Upper lobe of left lung (tissue), 6 donors: ENCODE data around the gene WDR47. TPM values are rescaled to one million over a fixed set of nuclear protein-coding genes. Genes with fewer than 3 reads are reported as not detected.
"Not testable (repeated sequence)": the region's sequence is repeated elsewhere in the genome, so short reads cannot be mapped to it uniquely, and the experiment has no call there.

ENCODE experiments used
- ATAC-seq, 2 donors: fragments of 200-7000 bp; cut with Tn5 transposase; one replicate each; pipeline ENCODE4 v1.9.1; 2022; ENCODE audit warnings: mild to moderate bottlenecking in 2 of 2, moderate library complexity in 2 of 2; ENCODE audit not compliant: low FRiP score in 2 of 2
- DNase-seq, 2 donors: peaks; one replicate each; pipeline ENCODE4 v3.0.0-alpha.2; 2019 to 2020
- H3K27ac ChIP-seq, 4 donors: fragments of 200-600 bp; sonication (generic); one replicate each; pipeline ENCODE4 v1.5.1; 2016 to 2019
- H3K27me3 ChIP-seq, 4 donors: fragments of 200-600 bp; sonication (generic); one replicate each; pipeline ENCODE4 v1.5.1; 2017 to 2019
- H3K36me3 ChIP-seq, 4 donors: fragments of 200-600 bp; sonication (generic); one replicate each; pipeline ENCODE4 v1.5.1; 2016 to 2019
- H3K4me1 ChIP-seq, 4 donors: fragments of 200-600 bp; sonication (generic); one replicate each; pipeline ENCODE4 v1.5.1; 2018 to 2019
- H3K4me3 ChIP-seq, 4 donors: fragments of 200-600 bp; sonication (generic); one replicate each; pipeline ENCODE4 v1.5.1; 2017 to 2019; ENCODE audit warnings: mild to moderate bottlenecking in 2 of 4, moderate library complexity in 1 of 4
- H3K9me3 ChIP-seq, 4 donors: fragments of 200-600 bp; sonication (generic); one replicate each; pipeline ENCODE4 v1.5.1; 2018 to 2019
- EP300 ChIP-seq, 4 donors: sonication (generic); formaldehyde crosslinking; IDR thresholded peaks; one replicate each; pipeline ENCODE4 v1.5.1; 2017; ENCODE audit warnings: antibody characterized with exemption in 4 of 4, control low read depth in 2 of 4
- POLR2A ChIP-seq, 4 donors: fragments of 450-650 bp; IDR thresholded peaks; one replicate each; pipeline ENCODE4 v1.5.1; 2016 to 2017; ENCODE audit warnings: antibody characterized with exemption in 4 of 4, mild to moderate bottlenecking in 2 of 4
- POLR2AphosphoS5 ChIP-seq, 2 donors: sonication (generic); formaldehyde crosslinking; IDR thresholded peaks; one replicate each; pipeline ENCODE4 v1.5.1; 2017; ENCODE audit warnings: antibody characterized with exemption in 2 of 2
- WGBS, 2 donors: methylation state at CpG; one replicate each; pipeline ENCODE4 v1.1.5; 2017 to 2018; 5-methylcytosine and 5-hydroxymethylcytosine counted together
- small RNA-seq, 4 donors: library from RNA; depleted of rRNA; stranded (forward); fragments of <200 nt; gene quantifications; one replicate each; pipeline ENCODE3, GENCODE V24; 2016
- total RNA-seq, 6 donors: library from RNA; depleted of rRNA in 4 of 6; stranded (reverse); fragments of >200 nt in 4 of 6; gene quantifications; one replicate each; pipeline versions ENCODE4 v1.1.0 to v1.2.1, GENCODE V29; 2016 to 2021
- TF ChIP-seq, protein P1 (sequence below), 6 experiments: fragments of 450-650 bp in 4 of 6; fragments of 200-600 bp in 2 of 6; sonication (generic) in 2 of 6; IDR thresholded peaks; one replicate each; pipeline ENCODE4 v1.5.1; 2016 to 2019; ENCODE audit warnings: antibody characterized with exemption in 6 of 6
- donor health status: DM: no; HTN: no; CAD: no; lungs with moderate emphysema.
- donor health status: DM: no; HTN: yes; CAD: no; lungs with severe emphysema.

The WDR47 gene
- total RNA-seq, 6 donors from 2014 or later: 5.2 to 21.0 (median 13.9) TPM

DNA sequence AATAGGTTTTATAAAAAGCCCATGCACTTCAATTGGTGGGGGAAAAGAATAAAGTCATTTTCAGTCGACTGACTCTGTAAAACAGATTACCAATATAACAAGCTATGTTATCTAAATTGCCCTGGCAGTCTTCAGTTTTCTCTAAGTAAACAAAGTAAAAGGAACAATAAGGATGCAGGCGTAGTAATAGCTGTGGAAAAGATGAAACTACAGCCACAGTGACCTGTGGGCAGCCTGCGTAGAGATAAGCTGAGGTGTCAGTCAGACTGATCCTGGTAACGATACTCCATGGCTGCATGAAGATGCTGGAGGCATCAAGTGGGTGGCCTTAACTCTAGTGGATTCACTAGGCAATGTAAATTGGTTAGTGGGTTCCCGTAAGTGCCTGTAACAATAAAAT is 108.0 kb downstream of the WDR47 start:
- Histone ChIP-seq H3K4me3 (no peak overlapping the region), H3K27ac (no peak overlapping the region), H3K36me3 (peaks cover 32 to 98% (median 68%) of the 10 kb centered on the region in 4 donors), H3K4me1 (no peaks in the 10 kb centered on the region), H3K9me3 (no peaks in the 10 kb centered on the region), H3K27me3 (no peaks in the 10 kb centered on the region)
- WGBS, 2 donors: 91 to 93% methylated on average over 5 of the region's 5 CpGs
- TF ChIP-seq EP300 (IDR thresholded peaks at IDR 0.05) (no peak), POLR2AphosphoS5 (IDR thresholded peaks at IDR 0.05) (no peak), POLR2A (IDR thresholded peaks at IDR 0.05) (no peak)
- TF ChIP-seq, protein P1, sequence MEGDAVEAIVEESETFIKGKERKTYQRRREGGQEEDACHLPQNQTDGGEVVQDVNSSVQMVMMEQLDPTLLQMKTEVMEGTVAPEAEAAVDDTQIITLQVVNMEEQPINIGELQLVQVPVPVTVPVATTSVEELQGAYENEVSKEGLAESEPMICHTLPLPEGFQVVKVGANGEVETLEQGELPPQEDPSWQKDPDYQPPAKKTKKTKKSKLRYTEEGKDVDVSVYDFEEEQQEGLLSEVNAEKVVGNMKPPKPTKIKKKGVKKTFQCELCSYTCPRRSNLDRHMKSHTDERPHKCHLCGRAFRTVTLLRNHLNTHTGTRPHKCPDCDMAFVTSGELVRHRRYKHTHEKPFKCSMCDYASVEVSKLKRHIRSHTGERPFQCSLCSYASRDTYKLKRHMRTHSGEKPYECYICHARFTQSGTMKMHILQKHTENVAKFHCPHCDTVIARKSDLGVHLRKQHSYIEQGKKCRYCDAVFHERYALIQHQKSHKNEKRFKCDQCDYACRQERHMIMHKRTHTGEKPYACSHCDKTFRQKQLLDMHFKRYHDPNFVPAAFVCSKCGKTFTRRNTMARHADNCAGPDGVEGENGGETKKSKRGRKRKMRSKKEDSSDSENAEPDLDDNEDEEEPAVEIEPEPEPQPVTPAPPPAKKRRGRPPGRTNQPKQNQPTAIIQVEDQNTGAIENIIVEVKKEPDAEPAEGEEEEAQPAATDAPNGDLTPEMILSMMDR (IDR thresholded peaks at IDR 0.05): no peak
- ATAC-seq: no peak
- no peak for DNase-seq

DNA sequence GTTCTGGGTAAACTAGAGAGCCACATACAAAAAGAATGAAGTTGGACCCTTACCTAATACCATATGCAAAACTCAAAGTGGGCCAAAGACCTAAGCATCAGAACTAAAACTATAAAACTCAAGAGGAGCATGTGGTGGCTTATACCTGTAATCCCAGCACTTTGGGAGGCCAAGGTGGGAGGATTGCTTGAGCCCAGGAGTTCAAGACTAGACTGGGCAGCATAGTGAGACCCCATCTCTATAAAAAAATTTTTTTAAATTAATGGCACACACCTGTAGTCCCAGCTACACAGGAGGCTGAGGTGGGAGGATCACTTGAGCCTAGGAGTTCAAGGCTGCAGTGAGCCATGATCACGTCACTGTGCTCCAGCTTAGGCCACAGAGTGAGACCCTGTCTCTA is 114.3 kb downstream of the WDR47 start:
- H3K36me3 ChIP-seq: peaks cover 29 to 99% (median 60%) of the 10 kb centered on the region in 4 donors

DNA sequence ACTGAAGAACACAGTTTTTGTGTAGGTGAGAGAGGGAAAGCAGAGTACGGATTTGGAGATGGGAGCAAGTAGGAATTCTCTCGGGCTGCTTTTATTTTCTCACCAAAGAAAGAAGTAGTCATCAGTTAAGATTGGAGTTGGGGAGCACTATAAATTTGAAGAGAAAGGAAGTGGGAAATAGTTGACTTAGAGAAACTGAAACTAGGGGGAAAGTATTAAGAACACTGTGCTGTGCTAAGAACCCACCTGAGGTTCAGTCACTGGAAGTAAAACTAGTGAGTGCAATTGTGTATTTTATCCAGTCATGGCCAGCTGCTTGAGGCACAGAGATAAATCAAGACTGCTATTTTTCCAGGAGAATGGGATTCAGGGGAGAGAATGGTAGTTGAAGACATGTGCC is 116.0 kb downstream of the WDR47 start:
- no peak overlapping the region for H3K4me3 ChIP-seq
- H3K27me3 ChIP-seq: no peaks in the 10 kb centered on the region
- no peak for TF ChIP-seq POLR2A (IDR thresholded peaks at IDR 0.05)
- TF ChIP-seq EP300 (IDR thresholded peaks at IDR 0.05): no peak
- no peak for TF ChIP-seq POLR2AphosphoS5 (IDR thresholded peaks at IDR 0.05)
- TF ChIP-seq, protein P1 (IDR thresholded peaks at IDR 0.05): no peak
- H3K9me3 ChIP-seq: no peaks in the 10 kb centered on the region
- WGBS, 2 donors: 90 to 96% methylated on average over 2 of the region's 2 CpGs
- peaks cover 20 to 88% (median 45%) of the 10 kb centered on the region in 4 donors for H3K36me3 ChIP-seq
- H3K27ac ChIP-seq: no peak overlapping the region
- ATAC-seq (no peak), DNase-seq (no peak)
- no peaks in the 10 kb centered on the region for H3K4me1 ChIP-seq

More for the DNA sequence above, 114.3 kb downstream of the WDR47 start:
- ATAC-seq, H3K27me3 ChIP-seq, H3K4me3 ChIP-seq, H3K4me1 ChIP-seq, H3K9me3 ChIP-seq, H3K27ac ChIP-seq, DNase-seq: not testable (repeated sequence)
- WGBS, 2 donors: 92 to 95% methylated on average over 1 of the region's 1 CpG

Small RNA genes lying within 50 kb of the gene (small RNA-seq; reads per million reads assigned to genes)
- gene BX679664.1 (0 reads per million in 4 donors), gene BX679664.2 (0 reads per million in 4 donors)

Other genes starting within 250 kb of the WDR47 start
- gene AKNAD1, start 185.0 kb downstream of the WDR47 start, total RNA-seq: under 1 TPM in 2 of 6 donors, not detected in 4; 0.46 to 0.84 TPM
- gene GPSM2, start 165.1 kb downstream of the WDR47 start, total RNA-seq: 10 to 100 TPM in 5 of 6 donors, 1 to 10 TPM in 1; 8.9 to 27.4 (median 17.8) TPM
- gene CLCC1, start 78.6 kb downstream of the WDR47 start, total RNA-seq: 10 to 100 TPM; 16.1 to 31.3 (median 25.8) TPM
- 10 to 100 TPM; 11.5 to 54.6 (median 35.7) TPM for gene TAF13, start 33.9 kb upstream of the WDR47 start, total RNA-seq
- 10 to 100 TPM; 13.2 to 43.6 (median 30.5) TPM for gene TMEM167B, start 48.7 kb upstream of the WDR47 start, total RNA-seq
- 10 to 100 TPM; 14.7 to 49.3 (median 24.4) TPM for gene ELAPOR1, start 72.0 kb upstream of the WDR47 start, total RNA-seq
- 100 to 1,000 TPM; 126 to 212 (median 160) TPM for gene SARS1, start 171.8 kb upstream of the WDR47 start, total RNA-seq
- 10 to 100 TPM in 2 of 6 donors, 1 to 10 TPM in 4; 5.9 to 27.2 (median 8.8) TPM for gene CELSR2, start 207.4 kb upstream of the WDR47 start, total RNA-seq
- 10 to 100 TPM in 2 of 6 donors, 1 to 10 TPM in 4; 1.5 to 16.8 (median 4.9) TPM for gene PSRC1, start 241.0 kb upstream of the WDR47 start, total RNA-seq